Measurements from ENCODE around the gene SMC2. TPM values are rescaled to one million over a fixed set of nuclear protein-coding genes. Genes with fewer than 3 reads are reported as not detected.
A peak's percentile ranks its signal among the peaks of the same experiment; 100 is the strongest.

SMC2 gene
- total and polyA plus RNA-seq, 9 of the 15 experiments (the other 6 are each of a cell fraction or from before 2014, with no cell fraction given), result 18.0 to 54.0 (median 32.9) TPM

GRCh38 chr9:104093647-104094533, at the start of gene SMC2 (continued):
- TF ChIP-seq TSHZ1 (CRISPR knock-in tag; IDR thresholded peaks at IDR 0.05) (no peak), ZNF407 (IDR thresholded peaks at IDR 0.05; ENCODE audit: low read depth) (peak; percentile 78), ZNF609 (CRISPR knock-in tag; IDR thresholded peaks at IDR 0.05; ENCODE audit: borderline replicate concordance) (no peak), EWSR1 (IDR thresholded peaks at IDR 0.05; ENCODE audit: borderline replicate concordance, low read depth, partially characterized antibody) (no peak), MCM3 (IDR thresholded peaks at IDR 0.05) (no peak), EGR1 (conservative IDR thresholded peaks at IDR 0.05) (0 out of 2 replicates have a peak, but pooled peaks have one; percentile 21), NONO (IDR thresholded peaks at IDR 0.05; ENCODE audit: low read depth in 2 of 2, low read length in 1 of 2) (no peak), ZNF589 (CRISPR knock-in tag; IDR thresholded peaks at IDR 0.05; ENCODE audit: low read depth) (peak; percentile 70; the same call in 1 of the 2 replicates), HDAC1 (IDR thresholded peaks at IDR 0.05) (peak in 1 of 2 experiments; percentile 98; a peak in 3 of 4 replicates)
